Subcutaneous adipose tissue (tissue), 4 donors: Measurements from ENCODE around the gene DCT. TPM values are rescaled to one million over a fixed set of nuclear protein-coding genes. Genes with fewer than 3 reads are reported as not detected.

Experiments used
- total RNA-seq, 4 donors: library from RNA; depleted of rRNA; stranded (reverse); fragments of >200 nt; gene quantifications; one replicate each; pipeline ENCODE4 v1.1.0, GENCODE V29; 2016
- TF ChIP-seq, protein P1 (sequence below): fragments of 450-650 bp; IDR thresholded peaks from one replicate; pipeline ENCODE4 v1.5.1; 2016; ENCODE audit warnings: low read depth, mild to moderate bottlenecking, control low read depth, antibody characterized with exemption, moderate library complexity

The DCT gene
- 1 to 10 TPM in 2 of 4 donors, under 1 TPM in 2; 0.16 to 3.6 (median 1.0) TPM for total RNA-seq

DNA sequence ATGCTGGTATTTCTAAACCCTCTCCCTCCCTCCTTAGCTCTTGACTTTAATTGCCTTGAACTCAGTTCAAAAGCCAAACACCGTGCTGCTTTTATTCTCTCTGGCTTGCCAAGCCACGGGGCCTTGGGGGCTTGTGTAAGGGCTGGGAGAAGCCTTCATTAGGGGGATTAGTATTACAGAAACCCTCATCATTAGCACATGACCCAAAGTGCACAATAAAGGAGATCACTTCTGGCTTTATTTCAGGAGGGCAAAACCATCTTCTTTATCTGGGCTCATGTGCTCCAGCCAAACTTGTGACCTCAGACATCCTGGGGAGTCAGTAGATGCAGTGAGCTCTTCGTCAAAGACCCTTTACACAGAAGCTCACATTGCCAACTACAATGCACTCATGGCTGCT, at the start of gene DCT:
Gene DCT (minus strand): TSS at position 67 of the 400 bp plus-strand sequence. CDS start 427 bp downstream, outside the sequence.
- TF ChIP-seq, protein P1, sequence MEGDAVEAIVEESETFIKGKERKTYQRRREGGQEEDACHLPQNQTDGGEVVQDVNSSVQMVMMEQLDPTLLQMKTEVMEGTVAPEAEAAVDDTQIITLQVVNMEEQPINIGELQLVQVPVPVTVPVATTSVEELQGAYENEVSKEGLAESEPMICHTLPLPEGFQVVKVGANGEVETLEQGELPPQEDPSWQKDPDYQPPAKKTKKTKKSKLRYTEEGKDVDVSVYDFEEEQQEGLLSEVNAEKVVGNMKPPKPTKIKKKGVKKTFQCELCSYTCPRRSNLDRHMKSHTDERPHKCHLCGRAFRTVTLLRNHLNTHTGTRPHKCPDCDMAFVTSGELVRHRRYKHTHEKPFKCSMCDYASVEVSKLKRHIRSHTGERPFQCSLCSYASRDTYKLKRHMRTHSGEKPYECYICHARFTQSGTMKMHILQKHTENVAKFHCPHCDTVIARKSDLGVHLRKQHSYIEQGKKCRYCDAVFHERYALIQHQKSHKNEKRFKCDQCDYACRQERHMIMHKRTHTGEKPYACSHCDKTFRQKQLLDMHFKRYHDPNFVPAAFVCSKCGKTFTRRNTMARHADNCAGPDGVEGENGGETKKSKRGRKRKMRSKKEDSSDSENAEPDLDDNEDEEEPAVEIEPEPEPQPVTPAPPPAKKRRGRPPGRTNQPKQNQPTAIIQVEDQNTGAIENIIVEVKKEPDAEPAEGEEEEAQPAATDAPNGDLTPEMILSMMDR, result no peak

GRCh38 chr13:94525781-94526180, 46.3 kb upstream of the DCT start:
- TF ChIP-seq, protein P1, result no peak

DNA sequence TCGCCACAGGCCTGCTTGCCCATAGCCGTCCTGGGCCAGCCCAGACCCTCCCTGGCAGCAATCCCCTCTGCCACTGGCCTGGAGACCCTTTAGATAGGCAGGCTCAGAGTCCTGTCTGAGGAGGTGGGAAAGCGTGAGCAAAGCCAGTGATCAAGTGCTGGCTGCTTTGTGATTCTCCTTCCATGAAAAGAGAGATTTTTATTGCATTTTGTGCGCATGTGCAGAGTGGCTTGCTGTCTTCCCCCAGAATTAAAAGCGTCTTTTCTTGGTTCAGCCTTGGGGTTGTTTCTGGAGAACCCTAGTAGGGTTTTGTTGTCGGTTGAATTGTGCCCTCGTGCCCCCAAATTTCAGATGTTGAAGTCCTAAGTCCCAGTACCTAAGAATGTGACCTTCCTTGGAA, 44.9 kb upstream of the DCT start:
- TF ChIP-seq, protein P1, result no peak

GRCh38 chr13:94520001-94520400, 40.5 kb upstream of the DCT start:
- TF ChIP-seq, protein P1, result no peak

DNA sequence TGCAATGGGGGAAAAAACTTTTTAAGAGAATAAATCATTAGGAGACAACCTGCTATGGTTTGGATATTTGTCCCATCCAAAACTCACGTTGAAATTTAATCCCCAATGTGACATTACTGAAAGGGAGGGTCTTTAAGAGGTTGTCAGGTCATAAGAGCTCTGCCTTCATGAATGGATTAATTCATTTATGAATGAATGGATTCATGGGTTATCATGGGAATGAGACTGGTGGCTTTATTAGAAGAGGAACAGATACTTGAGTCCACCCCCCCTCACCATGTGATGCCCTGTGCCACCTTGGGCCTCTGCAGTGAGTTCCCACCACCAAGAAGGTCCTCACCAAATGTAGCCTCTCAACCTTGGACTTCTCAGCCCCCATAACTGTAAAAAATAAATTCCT, 37.0 kb upstream of the DCT start:
- TF ChIP-seq, protein P1, result no peak

DNA sequence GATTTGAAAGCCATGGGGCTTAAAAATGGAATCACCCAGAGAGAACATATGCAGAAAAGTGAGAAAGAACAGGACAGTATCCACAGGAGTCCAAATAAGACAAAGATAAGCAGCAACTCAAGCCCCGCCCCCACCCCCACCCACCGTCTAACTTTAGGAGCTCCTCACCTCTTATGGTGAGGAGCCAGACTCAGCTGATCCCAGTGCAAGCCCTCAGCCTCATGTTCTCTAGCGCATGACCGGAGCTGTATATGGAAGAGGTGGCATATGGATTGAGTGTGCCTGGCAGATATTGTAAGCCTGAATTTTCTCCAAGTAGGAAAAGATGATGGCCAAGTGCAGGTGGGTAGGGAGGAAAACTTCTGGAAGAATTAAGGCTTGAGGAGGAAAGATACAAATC, 36.4 kb upstream of the DCT start:
- TF ChIP-seq, protein P1, result no peak

DNA sequence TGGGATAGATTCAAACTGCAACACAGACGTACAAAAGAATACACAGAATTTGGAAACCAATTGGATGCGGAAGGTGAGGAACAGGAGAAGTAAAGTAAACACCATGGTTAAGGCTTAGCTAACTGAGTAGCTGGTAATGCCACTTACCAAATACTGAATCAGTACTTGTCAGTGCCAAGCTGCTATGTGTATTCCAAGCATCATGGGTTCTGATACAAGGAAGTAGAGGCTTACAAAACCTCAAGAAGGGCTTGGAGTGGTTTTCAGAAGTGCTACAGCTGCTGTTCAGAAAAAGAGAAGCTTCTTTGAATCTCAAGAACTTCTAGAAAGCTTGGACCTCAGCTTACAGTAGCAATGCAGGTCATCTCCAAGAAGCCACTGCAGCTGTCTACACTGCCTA, 35.9 kb upstream of the DCT start:
- TF ChIP-seq, protein P1, result no peak
